ENCODE results near the gene ZNF641.

Gene ZNF641

GRCh38 chr12:48358937-48359513, 8.3 kb upstream of the ZNF641 start:
- no peak for TF ChIP-seq POU6F1 (CRISPR knock-in tag; IDR thresholded peaks at IDR 0.05; ENCODE audit: borderline replicate concordance, low read depth)
- TF ChIP-seq OSR1 (CRISPR knock-in tag; IDR thresholded peaks at IDR 0.05) = no peak
- no peak for ATAC-seq

GRCh38 chr12:48356041-48356768, 5.5 kb upstream of the ZNF641 start:
- TF ChIP-seq BACH2 (CRISPR knock-in tag; IDR thresholded peaks at IDR 0.05; ENCODE audit: borderline replicate concordance) = no peak
- TF ChIP-seq TCF4 (CRISPR knock-in tag; IDR thresholded peaks at IDR 0.05; ENCODE audit: borderline replicate concordance) = no peak
- TF ChIP-seq CREB5 (CRISPR knock-in tag; IDR thresholded peaks at IDR 0.05; ENCODE audit: low read depth) = no peak
- TF ChIP-seq PATZ1 (CRISPR knock-in tag; IDR thresholded peaks at IDR 0.05; ENCODE audit: borderline replicate concordance) = no peak
- TF ChIP-seq ZFP30 (CRISPR knock-in tag; IDR thresholded peaks at IDR 0.05) = no peak
- no peak for TF ChIP-seq ISL1 (CRISPR knock-in tag; IDR thresholded peaks at IDR 0.05)
- no peak for TF ChIP-seq TSHZ2 (CRISPR knock-in tag; IDR thresholded peaks at IDR 0.05)
- no peak for TF ChIP-seq CSRNP3 (CRISPR knock-in tag; IDR thresholded peaks at IDR 0.05)
- ATAC-seq = no peak

- ATAC-seq = no peak
- TF ChIP-seq PATZ1 (CRISPR knock-in tag; IDR thresholded peaks at IDR 0.05; ENCODE audit: borderline replicate concordance) (no peak), PPARA (CRISPR knock-in tag; IDR thresholded peaks at IDR 0.05; ENCODE audit: borderline replicate concordance) (no peak), TSHZ2 (CRISPR knock-in tag; IDR thresholded peaks at IDR 0.05) (no peak), ZNF8 (CRISPR knock-in tag; IDR thresholded peaks at IDR 0.05) (no peak), ESRRG (CRISPR knock-in tag; IDR thresholded peaks at IDR 0.05) (no peak), CSRNP3 (CRISPR knock-in tag; IDR thresholded peaks at IDR 0.05) (no peak), TCF4 (CRISPR knock-in tag; IDR thresholded peaks at IDR 0.05; ENCODE audit: borderline replicate concordance) (no peak), CREB5 (CRISPR knock-in tag; IDR thresholded peaks at IDR 0.05; ENCODE audit: low read depth) (no peak), TOX (CRISPR knock-in tag; IDR thresholded peaks at IDR 0.05; ENCODE audit: borderline replicate concordance) (no peak), ARNTL (CRISPR knock-in tag; IDR thresholded peaks at IDR 0.05; ENCODE audit: borderline replicate concordance, low read depth) (no peak), OSR1 (CRISPR knock-in tag; IDR thresholded peaks at IDR 0.05) (no peak), SNAI2 (CRISPR knock-in tag; IDR thresholded peaks at IDR 0.05) (no peak)
Observed at GRCh38 chr12:48352157-48352760, 1.5 kb upstream of the ZNF641 start.

Measured in SK-N-SH treated with all-trans-retinoic acid at 6 μM for 48 hours (cell line).